GM18502 (cell line): ENCODE measurements around the gene BRMS1.
A peak's percentile ranks its signal among the peaks of the same experiment; 100 is the strongest.
"Not testable (repeated sequence)": the region's sequence is repeated elsewhere in the genome, so short reads cannot be mapped to it uniquely, and the experiment has no call there.

Source experiments
- ATAC-seq: cut with Tn5 transposase; IDR thresholded peaks from one replicate; pipeline ENCODE4 v1.9.1; 2021; ENCODE audit warnings: mild to moderate bottlenecking; ENCODE audit not compliant: unreplicated experiment, poor library complexity

BRMS1 gene

GRCh38 chr11:66344550-66345315 lies at the start of gene BRMS1:
BRMS1 (minus strand) TSS chr11:66345104; CDS start chr11:66342234, 2,870 bp downstream.
- peak; percentile 76 for ATAC-seq

- ATAC-seq, result no peak
Measured at GRCh38 chr11:66393954-66394353, 49.0 kb upstream of the BRMS1 start.

DNA sequence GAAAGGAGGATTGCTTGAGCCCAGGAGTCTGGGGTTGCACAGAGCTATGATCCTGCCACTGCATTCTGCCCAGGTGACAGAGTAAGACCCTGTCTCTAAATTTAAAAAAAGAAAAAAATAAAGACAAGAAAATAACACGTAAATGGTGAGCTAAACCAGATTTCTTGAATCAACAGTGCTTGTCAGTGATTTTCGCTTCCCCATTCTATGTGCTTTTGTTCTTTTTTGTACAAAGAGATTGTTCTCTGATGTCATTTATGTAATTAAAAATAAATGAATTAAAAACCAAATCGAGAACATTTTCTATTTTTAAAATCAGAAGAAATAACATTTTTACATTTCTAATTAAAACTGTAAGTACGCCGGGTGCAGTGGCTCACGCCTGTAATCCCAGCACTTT lies 46.4 kb upstream of the BRMS1 start:
- no peak for ATAC-seq

- ATAC-seq, result no peak
Measured at GRCh38 chr11:66388780-66389386, 44.0 kb upstream of the BRMS1 start.

DNA sequence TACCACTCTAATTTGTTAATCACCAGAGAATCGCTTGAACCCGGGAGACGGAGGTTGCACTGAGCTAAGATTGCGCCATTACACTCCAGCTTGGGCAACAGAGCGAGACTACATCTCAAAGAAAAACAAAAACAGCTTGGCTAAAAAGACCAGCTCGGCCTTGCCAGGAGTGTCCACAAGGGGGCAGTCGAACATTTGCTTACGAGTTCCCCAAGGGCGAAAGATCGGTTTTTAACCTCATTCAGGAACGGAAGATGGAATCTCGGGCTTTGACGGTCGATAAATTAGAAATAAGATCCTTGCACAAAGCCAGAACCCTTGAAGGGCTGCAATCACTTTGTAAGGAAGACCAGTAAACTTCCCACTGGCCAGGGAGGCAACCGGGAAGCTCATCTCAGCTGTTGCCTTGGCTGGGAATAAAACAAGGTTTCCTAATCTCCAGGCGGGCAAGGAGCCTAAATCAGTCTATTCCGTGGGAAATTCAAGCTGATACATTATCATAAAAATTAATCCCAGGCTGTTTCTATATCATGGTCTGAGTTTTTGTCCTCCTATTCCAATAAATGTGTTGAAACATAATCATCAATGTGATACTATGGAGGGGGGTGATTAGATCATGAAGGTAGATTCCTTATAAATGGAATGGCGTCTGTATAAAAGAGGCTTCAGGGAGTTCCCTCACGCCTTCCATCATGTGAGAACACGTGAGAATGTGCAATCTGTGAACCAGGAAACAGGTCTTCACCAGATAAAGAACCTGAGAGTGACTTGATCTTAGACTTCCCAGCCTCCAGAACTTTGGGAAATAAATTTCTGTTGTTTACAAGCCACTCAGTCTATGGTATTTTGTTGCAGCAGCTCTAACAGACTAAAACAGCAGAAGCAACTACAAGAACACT lies 41.5 kb upstream of the BRMS1 start:
- ATAC-seq, result no peak

DNA sequence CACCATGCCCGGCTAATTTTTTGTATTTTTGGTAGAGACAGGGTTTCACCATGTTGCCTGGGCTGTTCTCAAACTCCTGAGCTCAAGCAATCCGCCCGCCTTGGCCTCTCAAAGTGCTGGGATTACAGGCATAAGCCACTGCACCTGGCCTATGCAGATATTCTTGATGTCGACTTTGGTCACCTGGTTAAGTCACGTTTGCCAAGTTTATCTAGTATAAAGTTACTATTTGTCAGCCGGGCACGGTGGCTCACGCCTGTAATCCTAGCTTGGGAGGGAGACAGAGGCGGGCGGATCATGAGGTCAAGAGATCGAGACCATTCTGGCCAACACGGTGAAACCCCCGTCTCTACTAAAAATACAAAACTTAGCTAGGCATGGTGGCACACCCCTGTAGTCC lies 39.4 kb upstream of the BRMS1 start:
- not testable (repeated sequence) for ATAC-seq

GRCh38 chr11:66380264-66380663 lies 35.4 kb upstream of the BRMS1 start:
- ATAC-seq, result not testable (repeated sequence)

GRCh38 chr11:66373690-66374287 lies 28.9 kb upstream of the BRMS1 start:
- not testable (repeated sequence) for ATAC-seq

DNA sequence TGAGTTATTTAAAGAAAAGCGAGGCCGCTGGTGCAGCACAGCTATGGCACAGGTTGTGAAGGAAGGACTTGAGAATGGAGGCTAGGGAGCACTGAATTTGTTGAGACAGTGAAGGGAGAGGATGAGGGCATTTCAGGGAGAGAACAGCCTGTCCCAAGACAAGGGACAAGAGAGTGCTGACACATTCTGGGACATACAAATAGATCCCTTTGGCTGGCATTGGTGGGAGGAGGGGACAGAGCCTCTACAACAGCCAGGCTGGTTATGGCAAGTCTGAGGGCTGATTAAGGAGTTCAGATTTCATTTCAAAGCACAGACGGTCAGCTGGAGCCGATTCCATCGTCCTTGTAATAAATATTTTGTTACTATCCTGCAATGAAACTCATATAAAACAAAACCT lies 28.4 kb upstream of the BRMS1 start:
- ATAC-seq, result no peak

DNA sequence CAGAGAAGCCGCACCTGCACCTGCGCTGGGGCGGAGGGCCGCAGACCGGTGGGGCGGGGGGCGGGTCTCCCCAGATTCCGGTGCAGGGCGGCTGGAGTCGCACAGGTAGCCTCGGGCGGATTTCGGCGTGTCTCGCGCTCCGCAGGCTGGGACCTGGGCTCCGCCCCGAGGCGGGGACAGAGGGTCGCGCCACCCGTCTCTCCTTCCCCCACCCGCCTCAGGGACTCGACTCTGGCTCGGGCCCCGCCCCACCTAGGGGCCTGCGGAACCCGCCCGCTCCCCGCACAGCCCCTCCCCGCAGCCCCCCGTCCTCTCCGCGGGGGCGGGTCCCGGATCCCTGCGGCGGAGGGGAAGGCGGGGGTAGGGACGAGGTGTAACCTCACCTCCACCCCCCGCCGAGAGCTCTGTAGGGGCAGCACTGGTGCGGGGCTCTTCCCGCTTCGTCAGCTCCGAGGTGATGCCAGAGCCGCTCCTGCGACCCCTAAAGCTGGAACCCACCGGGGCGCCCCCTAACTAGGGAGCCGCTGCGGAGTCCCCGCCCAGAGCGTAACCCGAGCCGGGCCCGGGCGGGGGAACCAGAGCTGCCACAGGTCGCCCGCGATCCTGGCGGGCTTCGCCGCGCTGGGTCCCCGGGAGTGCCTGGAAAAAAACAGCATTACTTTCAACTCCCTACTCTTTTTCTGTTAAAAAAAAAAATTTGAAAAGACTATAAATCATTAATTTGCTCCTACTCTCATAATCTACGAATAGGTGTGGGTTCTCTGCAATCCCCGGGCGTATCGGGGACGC lies 26.9 kb upstream of the BRMS1 start, which contains the start of gene SLC29A2:
SLC29A2 (minus strand) TSS at position 134 of the 789 bp plus-strand sequence. CDS start 169 bp downstream, outside the sequence.
- ATAC-seq, result peak; percentile 73

DNA sequence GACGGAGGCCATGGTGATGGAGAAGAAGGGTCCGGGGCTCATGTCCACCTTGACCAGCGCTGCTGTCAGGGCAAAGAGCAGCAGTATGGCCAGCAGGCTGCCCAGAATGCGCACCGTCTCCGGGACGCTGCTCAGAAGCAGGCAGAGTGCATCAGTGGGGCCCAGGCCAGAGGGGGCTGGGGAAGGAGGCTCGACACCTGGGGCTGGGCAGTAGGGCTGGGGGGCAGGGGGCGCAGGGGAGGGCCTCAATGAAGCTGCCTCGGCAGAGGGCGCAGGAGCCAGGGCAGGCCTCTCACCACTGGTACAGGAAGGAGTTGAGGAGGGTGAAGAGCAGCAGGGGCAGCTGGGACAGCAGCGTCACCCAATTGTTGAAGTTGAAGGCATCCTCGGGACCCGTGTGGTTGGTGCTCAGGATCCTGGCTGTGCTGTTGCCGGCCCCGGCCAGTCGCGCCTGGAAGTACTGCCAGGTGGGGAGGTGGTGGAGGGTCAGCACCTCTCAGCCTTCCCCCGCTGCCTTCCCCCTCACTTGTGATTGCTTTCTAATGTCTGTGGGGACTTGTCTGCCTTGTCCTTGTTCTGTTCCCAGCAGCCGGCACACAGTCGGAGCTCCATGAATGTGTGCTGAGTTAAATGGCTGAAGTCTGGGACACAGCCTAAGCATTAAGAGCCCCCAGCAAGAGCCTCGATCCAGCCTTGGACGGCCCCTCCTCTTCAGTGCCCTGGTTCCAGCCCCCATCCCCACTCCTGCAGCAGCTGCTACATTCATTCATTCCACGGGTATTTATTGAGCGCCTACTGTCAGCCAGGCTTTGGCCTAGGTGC lies 24.4 kb upstream of the BRMS1 start:
- ATAC-seq, result no peak

DNA sequence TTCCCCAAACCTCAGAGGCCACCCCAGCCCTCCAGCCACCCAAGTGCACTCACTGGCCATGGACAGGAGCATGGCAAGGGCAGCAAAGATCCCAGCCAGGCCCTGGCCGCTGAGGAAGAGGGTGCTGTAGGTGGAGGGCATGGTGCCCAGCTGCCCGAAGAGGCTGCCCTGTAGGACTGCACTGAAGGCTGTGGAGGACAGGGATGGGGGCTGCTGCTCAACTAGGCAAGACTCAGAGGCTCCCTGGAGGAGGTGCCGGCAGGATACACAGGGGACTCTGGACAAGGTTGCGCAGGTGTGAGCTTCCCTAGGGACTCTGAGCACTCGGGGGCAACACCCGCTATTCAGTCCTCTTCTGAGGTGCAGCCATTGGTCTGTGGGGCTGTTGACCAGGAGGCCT lies 23.6 kb upstream of the BRMS1 start:
- no peak for ATAC-seq

GRCh38 chr11:66367561-66368312 lies 22.8 kb upstream of the BRMS1 start:
- ATAC-seq, result no peak

- no peak for ATAC-seq
Measured at GRCh38 chr11:66366844-66367477, 22.1 kb upstream of the BRMS1 start.

GRCh38 chr11:66365711-66366619 lies 21.1 kb upstream of the BRMS1 start:
- no peak for ATAC-seq

GRCh38 chr11:66365166-66365565 lies 20.3 kb upstream of the BRMS1 start:
- no peak for ATAC-seq
